Thoracic aorta (tissue), 2 donors: ENCODE measurements around the gene CYTH1. TPM values are rescaled to one million over a fixed set of nuclear protein-coding genes. Genes with fewer than 3 reads are reported as not detected.

Experiments used
- ATAC-seq: fragments of 150-250 bp; one replicate; pipeline ENCODE4 v1.8.0; 2017; ENCODE audit warnings: low read depth; ENCODE audit not compliant: insufficient number of reproducible peaks, low FRiP score
- DNase-seq: peaks from one replicate; pipeline ENCODE4 v3.0.0-alpha.2; 2020; ENCODE audit warnings: low spot score
- H3K27ac ChIP-seq, 2 donors: fragments of 200-600 bp; sonication (generic); 1 replicate in 1 of 2; 2 replicates in 1 of 2; pipeline ENCODE4 v1.5.1; 2016; ENCODE audit warnings: mild to moderate bottlenecking in 2 of 2, moderate library complexity in 2 of 2
- H3K27me3 ChIP-seq: fragments of 200-600 bp; sonication (generic); replicated peaks from 2 replicates; pipeline ENCODE4 v1.6.0; 2016; ENCODE audit warnings: mild to moderate bottlenecking; ENCODE audit not compliant: insufficient read depth
- H3K36me3 ChIP-seq: fragments of 200-600 bp; sonication (generic); one replicate; pipeline ENCODE4 v1.5.1; 2016
- H3K4me1 ChIP-seq, 2 donors: fragments of 200-600 bp; sonication (generic); 1 replicate in 1 of 2; 2 replicates in 1 of 2; pipeline versions ENCODE4 v1.5.1 to v1.6.0; 2016; ENCODE audit warnings: low read depth in 2 of 2, mild to moderate bottlenecking in 1 of 2; ENCODE audit not compliant: control insufficient read depth in 1 of 2
- H3K4me3 ChIP-seq: fragments of 200-600 bp; sonication (generic); 2 replicates; pipeline ENCODE4 v1.5.1; 2016; ENCODE audit warnings: mild to moderate bottlenecking
- H3K9me3 ChIP-seq: fragments of 200-600 bp; sonication (generic); 2 replicates; pipeline ENCODE4 v1.5.1; 2016
- total RNA-seq, 2 donors: library from RNA; depleted of rRNA; stranded (reverse); fragments of >200 nt; gene quantifications; one replicate each; pipeline versions ENCODE4 v1.1.0 to v1.2.3, GENCODE V29; 2016
- TF ChIP-seq, protein P1 (sequence below): fragments of 200-600 bp; sonication (generic); IDR thresholded peaks from one replicate; pipeline ENCODE4 v1.5.1; 2019; ENCODE audit warnings: antibody characterized with exemption

Gene CYTH1
- total RNA-seq, 2 donors from 2014 or later: 79.2 to 79.4 TPM

DNA sequence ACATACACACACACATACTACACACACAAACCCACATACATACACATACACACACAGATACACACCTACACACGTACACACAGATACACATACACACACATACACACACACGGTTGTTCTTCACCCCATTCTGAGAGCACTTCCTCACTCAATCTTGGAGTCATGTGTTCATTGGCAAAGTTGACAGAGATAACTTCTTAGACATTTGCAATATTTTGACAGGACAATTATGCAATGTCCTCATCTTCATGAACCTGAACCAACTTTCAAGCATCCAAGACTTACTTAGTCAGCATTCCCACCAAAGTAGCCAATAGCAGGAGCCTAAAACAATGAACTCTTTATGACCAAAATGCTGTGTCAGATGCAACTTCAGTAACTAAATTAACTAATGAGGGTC is 127.7 kb downstream of the CYTH1 start:
- H3K4me1 ChIP-seq: peaks cover 0 to 7% of the 10 kb centered on the region in 2 donors
- no peak overlapping the region for H3K4me3 ChIP-seq
- TF ChIP-seq, protein P1, sequence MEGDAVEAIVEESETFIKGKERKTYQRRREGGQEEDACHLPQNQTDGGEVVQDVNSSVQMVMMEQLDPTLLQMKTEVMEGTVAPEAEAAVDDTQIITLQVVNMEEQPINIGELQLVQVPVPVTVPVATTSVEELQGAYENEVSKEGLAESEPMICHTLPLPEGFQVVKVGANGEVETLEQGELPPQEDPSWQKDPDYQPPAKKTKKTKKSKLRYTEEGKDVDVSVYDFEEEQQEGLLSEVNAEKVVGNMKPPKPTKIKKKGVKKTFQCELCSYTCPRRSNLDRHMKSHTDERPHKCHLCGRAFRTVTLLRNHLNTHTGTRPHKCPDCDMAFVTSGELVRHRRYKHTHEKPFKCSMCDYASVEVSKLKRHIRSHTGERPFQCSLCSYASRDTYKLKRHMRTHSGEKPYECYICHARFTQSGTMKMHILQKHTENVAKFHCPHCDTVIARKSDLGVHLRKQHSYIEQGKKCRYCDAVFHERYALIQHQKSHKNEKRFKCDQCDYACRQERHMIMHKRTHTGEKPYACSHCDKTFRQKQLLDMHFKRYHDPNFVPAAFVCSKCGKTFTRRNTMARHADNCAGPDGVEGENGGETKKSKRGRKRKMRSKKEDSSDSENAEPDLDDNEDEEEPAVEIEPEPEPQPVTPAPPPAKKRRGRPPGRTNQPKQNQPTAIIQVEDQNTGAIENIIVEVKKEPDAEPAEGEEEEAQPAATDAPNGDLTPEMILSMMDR: no peak
- no peak overlapping the region for H3K27ac ChIP-seq
- H3K27me3 ChIP-seq: no peaks in the 10 kb centered on the region
- no peak for ATAC-seq
- no peak for DNase-seq
- H3K36me3 ChIP-seq: no peaks in the 10 kb centered on the region
- H3K9me3 ChIP-seq: no peaks in the 10 kb centered on the region

DNA sequence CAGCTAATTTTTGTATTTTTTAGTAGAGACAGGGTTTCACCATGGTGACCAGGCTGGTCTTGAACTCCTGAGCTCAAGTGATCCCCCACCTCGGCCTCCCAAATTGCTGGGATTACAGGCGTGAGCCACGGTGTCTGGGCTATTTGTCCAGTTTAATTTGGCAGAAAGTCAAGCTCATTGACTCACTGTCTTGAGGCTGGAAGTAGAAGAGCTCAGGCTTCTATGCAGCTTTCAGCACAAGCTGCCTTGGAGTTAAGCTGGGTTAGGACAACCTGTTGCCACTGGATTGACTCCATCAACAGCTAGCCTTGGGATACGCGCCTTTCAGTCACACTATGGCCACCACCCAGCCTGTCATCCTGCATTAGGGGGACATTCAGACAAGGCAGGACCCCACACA is 128.7 kb downstream of the CYTH1 start:
- H3K4me3 ChIP-seq: no peak overlapping the region
- peaks cover 4% of the 10 kb centered on the region for H3K9me3 ChIP-seq
- H3K27me3 ChIP-seq: no peaks in the 10 kb centered on the region
- ATAC-seq: no peak
- H3K36me3 ChIP-seq: no peaks in the 10 kb centered on the region
- H3K4me1 ChIP-seq: peaks cover 0 to 6% of the 10 kb centered on the region in 2 donors
- no peak for DNase-seq
- TF ChIP-seq, protein P1: no peak
- H3K27ac ChIP-seq: no peak overlapping the region

DNA sequence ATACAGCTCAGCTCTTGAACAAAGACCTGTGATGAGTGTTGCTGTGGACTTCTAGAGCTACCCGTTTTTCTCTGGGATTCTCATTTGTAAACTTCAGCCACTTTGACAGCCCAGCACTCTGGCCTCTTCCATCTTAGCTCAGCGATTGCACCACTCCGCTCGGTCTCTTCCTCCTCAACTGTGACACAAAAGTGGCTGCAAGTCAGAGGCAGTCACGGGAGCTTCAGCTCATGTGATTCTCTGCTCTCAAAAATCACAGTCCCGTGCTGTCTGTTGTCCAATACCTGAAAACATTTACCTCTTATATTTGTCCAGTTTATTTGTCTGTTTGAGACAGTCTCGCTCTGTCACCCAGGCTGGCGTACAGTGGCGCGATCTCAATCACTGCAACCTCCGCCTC is 129.2 kb downstream of the CYTH1 start:
- DNase-seq: no peak
- H3K4me1 ChIP-seq: peaks cover 0 to 1% of the 10 kb centered on the region in 2 donors
- TF ChIP-seq, protein P1: no peak
- no peak for ATAC-seq
- H3K36me3 ChIP-seq: no peaks in the 10 kb centered on the region
- peaks cover 4% of the 10 kb centered on the region for H3K9me3 ChIP-seq
- no peak overlapping the region for H3K27ac ChIP-seq
- H3K27me3 ChIP-seq: no peaks in the 10 kb centered on the region
- no peak overlapping the region for H3K4me3 ChIP-seq

DNA sequence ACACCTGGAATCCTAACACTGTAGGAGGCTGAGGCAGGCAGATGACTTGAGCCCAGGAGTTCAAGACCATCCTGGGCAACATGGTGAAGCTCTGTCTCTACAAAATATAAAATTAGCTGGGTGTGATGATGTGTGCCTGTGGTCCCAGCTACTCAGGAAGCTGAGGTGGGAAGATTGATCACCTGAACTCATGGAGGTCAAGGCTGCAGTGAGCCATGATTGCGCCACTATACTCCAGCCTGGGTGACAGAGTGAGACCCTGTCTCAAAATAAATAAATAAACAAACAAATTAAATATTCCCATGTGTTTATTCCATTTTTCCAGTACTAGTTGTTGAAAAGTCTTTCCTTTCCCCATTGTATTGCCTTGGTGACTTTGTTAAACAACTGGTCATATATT is 130.0 kb downstream of the CYTH1 start:
- H3K4me3 ChIP-seq: no peak overlapping the region
- DNase-seq: no peak
- TF ChIP-seq, protein P1: no peak

DNA sequence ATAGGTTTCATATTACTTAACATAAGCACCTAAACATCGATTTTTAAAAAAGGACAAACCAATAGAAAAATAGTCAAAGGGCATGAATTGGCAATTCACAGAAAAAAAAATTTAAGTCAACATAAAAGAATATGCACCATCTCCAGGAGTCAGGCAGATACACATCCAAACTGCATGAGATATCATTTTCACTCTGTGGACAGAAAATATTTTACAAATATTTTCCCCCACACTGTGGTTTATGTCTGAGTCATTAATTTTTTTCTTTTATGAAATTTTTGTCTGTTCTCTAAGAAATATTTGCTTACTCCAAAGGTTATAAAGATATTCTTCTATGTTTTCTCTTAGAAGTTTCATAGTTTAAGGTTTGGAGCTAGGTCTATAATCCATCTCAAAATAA is 130.5 kb downstream of the CYTH1 start:
- DNase-seq: no peak
- Histone ChIP-seq H3K9me3 (peaks cover 4% of the 10 kb centered on the region), H3K27ac (no peak overlapping the region), H3K36me3 (no peaks in the 10 kb centered on the region), H3K27me3 (no peaks in the 10 kb centered on the region), H3K4me1 (no peaks in the 10 kb centered on the region), H3K4me3 (no peak overlapping the region)
- TF ChIP-seq, protein P1: no peak
- no peak for ATAC-seq

More for the DNA sequence above, 130.0 kb downstream of the CYTH1 start:
- H3K36me3 ChIP-seq: no peaks in the 10 kb centered on the region
- peaks cover 4% of the 10 kb centered on the region for H3K9me3 ChIP-seq
- H3K27ac ChIP-seq: no peak overlapping the region
- no peak for ATAC-seq
- no peaks in the 10 kb centered on the region for H3K4me1 ChIP-seq
- H3K27me3 ChIP-seq: no peaks in the 10 kb centered on the region
